Measurements from ENCODE around the gene HBG2. TPM values are rescaled to one million over a fixed set of nuclear protein-coding genes. Genes with fewer than 3 reads are reported as not detected.

The HBG2 gene
- total and polyA plus RNA-seq, 4 donors, result 2,225 to 14,331 (median 7,413) TPM

DNA sequence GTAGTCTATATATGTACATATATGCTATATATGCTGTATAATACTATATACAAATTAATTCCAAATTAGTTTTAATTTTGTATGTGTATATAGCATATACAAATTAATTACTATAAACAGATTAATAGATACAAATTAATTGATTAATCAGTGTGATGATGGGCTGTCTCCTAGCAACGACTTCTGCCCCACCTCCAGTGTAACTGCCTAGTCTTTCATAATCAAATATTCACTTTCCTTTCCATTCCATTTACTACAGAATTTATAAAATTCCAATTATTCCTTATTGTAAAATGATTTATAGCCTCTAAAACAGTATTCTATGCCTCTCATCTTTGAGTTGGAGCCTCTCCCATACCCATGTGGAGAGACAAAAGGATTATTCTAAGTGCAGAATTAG is 21.3 kb downstream of the HBG2 start:
- Histone ChIP-seq H3K27ac (ENCODE audit: low read depth, low read length) (no peak overlapping the region), H3K4me1 (ENCODE audit: control insufficient read depth, insufficient read depth, low read length) (no peaks in the 10 kb centered on the region), H3K27me3 (ENCODE audit: control insufficient read depth, insufficient read depth, low read length) (no peaks in the 10 kb centered on the region), H3K4me3 (ENCODE audit: low read depth, low read length) (no peak overlapping the region), H3K9me3 (ENCODE audit: control insufficient read depth, insufficient read depth, low read length) (no peaks in the 10 kb centered on the region), H3K36me3 (ENCODE audit: control insufficient read depth, insufficient read depth, low read length) (no peaks in the 10 kb centered on the region)
- WGBS (ENCODE audit: insufficient coverage), result no CpG with 5 or more reads among the region's 1 CpG
- no peak for DNase-seq (ENCODE audit: low read depth in 4 of 6, low spot score in 6 of 6)

DNA sequence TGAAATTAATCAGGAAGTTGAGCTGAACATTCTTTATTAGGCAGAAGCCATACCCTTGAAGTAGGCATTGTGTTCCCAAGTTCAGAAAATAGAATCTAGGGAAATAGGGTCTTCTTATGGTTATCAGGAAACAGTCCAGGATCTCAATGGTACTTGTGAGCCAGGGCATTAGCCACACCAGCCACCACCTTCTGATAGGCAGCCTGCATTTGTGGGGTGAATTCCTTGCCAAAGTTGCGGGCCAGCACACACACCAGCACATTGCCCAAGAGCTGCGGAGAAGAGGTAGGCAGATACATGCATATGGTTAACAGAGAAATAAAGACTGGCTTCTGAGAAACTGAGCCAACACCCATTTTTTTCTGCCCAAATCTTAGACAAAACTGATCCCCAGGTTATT is 21.8 kb downstream of the HBG2 start:
- no peak overlapping the region for H3K27ac ChIP-seq (ENCODE audit: low read depth, low read length)
- H3K27me3 ChIP-seq (ENCODE audit: control insufficient read depth, insufficient read depth, low read length), result no peaks in the 10 kb centered on the region
- no peaks in the 10 kb centered on the region for H3K36me3 ChIP-seq (ENCODE audit: control insufficient read depth, insufficient read depth, low read length)
- no peak for DNase-seq (ENCODE audit: low read depth in 4 of 6, low spot score in 6 of 6)
- H3K9me3 ChIP-seq (ENCODE audit: control insufficient read depth, insufficient read depth, low read length), result no peaks in the 10 kb centered on the region
- H3K4me3 ChIP-seq (ENCODE audit: low read depth, low read length), result no peak overlapping the region
- no CpG with 5 or more reads among the region's 2 CpGs for WGBS (ENCODE audit: insufficient coverage)
- H3K4me1 ChIP-seq (ENCODE audit: control insufficient read depth, insufficient read depth, low read length), result no peaks in the 10 kb centered on the region

DNA sequence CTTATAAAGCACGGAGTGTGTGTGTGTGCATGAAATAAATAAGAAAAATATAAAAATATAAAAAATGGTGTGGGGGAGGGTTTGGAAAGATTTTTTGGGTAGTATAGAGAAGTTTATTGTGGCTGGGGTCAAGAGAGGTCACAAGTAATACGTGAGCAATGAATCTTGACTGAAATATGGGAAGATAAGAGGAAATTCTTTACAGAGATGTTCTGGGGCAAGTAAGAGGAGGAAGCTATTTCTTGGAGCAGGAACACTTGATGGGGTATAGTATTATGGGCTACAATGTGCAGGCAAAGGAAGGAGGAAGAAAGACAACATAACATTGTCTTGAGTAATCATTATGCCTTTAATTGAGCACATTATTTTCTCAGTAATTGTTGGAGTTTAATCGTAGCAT is 22.4 kb downstream of the HBG2 start:
- DNase-seq (ENCODE audit: low read depth in 4 of 6, low spot score in 6 of 6), result no peak
- H3K9me3 ChIP-seq (ENCODE audit: control insufficient read depth, insufficient read depth, low read length), result no peaks in the 10 kb centered on the region
- H3K36me3 ChIP-seq (ENCODE audit: control insufficient read depth, insufficient read depth, low read length), result no peaks in the 10 kb centered on the region
- no peaks in the 10 kb centered on the region for H3K27me3 ChIP-seq (ENCODE audit: control insufficient read depth, insufficient read depth, low read length)
- no peaks in the 10 kb centered on the region for H3K4me1 ChIP-seq (ENCODE audit: control insufficient read depth, insufficient read depth, low read length)
- 92% methylated on average over 2 of the region's 3 CpGs for WGBS (ENCODE audit: insufficient coverage)
- no peak overlapping the region for H3K27ac ChIP-seq (ENCODE audit: low read depth, low read length)
- no peak overlapping the region for H3K4me3 ChIP-seq (ENCODE audit: low read depth, low read length)

DNA sequence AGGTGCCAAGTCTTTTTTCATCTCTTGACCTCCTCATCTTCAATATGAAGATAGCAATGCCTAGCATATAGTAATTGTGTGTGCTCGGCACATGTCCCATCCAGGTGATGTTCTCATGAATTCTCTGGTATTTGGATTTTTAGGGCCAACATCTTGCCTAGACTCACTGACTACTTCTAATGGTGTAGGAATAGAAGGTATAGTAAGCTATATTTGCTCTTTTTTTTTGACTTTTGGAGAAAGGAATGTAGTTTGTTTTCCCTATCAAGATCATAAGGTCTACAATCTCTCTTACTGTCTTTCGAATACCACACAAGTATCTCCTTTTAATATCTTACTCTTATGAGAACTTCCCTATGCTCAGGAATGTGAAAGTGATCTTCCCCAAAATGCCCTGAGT is 23.5 kb downstream of the HBG2 start:
- no peaks in the 10 kb centered on the region for H3K9me3 ChIP-seq (ENCODE audit: control insufficient read depth, insufficient read depth, low read length)
- no peaks in the 10 kb centered on the region for H3K4me1 ChIP-seq (ENCODE audit: control insufficient read depth, insufficient read depth, low read length)
- no peak for DNase-seq (ENCODE audit: low read depth in 4 of 6, low spot score in 6 of 6)
- no peak overlapping the region for H3K4me3 ChIP-seq (ENCODE audit: low read depth, low read length)
- no CpG with 5 or more reads among the region's 2 CpGs for WGBS (ENCODE audit: insufficient coverage)
- H3K27ac ChIP-seq (ENCODE audit: low read depth, low read length), result no peak overlapping the region
- no peaks in the 10 kb centered on the region for H3K27me3 ChIP-seq (ENCODE audit: control insufficient read depth, insufficient read depth, low read length)
- H3K36me3 ChIP-seq (ENCODE audit: control insufficient read depth, insufficient read depth, low read length), result no peaks in the 10 kb centered on the region

DNA sequence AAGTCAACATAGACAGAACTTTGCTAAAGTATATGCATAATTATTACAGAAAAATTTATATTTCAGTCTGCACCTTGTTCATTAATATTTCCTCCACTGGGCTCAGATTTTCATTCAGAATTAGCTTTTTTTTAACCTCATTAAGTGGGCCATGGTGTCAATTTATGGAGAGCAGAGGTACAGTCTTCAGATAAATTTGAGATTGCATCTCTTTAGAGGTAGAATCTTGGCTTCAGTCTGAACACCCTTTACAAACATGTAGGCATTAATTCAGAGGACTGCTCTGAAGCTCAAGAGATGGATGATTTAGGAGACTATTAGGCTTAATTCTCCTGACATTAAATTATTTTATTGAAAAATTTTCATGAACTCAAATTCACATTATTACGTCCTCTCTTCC is 24.3 kb downstream of the HBG2 start:
- Histone ChIP-seq H3K27me3 (ENCODE audit: control insufficient read depth, insufficient read depth, low read length) (no peaks in the 10 kb centered on the region), H3K9me3 (ENCODE audit: control insufficient read depth, insufficient read depth, low read length) (no peaks in the 10 kb centered on the region)
- WGBS (ENCODE audit: insufficient coverage), result no CpG with 5 or more reads among the region's 1 CpG

DNA sequence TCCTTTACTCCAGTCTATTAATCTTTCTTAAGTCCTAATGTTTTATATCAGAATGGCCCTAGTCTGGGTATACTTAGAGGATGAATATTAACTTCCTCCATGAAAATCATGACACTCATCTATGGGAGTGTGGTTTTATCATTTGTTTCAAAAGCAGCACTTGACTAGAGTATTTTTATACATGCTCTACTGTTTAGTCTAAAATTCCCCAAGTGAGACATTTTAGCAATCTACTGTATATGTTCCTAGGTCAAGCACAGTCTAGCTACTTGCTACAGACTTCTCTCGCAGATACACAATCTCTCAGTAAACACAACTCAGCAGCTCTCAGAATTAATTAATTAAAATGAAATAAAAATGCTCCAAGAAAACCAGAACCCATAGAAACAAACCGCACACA is 24.8 kb downstream of the HBG2 start:
- Histone ChIP-seq H3K4me1 (ENCODE audit: control insufficient read depth, insufficient read depth, low read length) (no peaks in the 10 kb centered on the region), H3K9me3 (ENCODE audit: control insufficient read depth, insufficient read depth, low read length) (no peaks in the 10 kb centered on the region), H3K27ac (ENCODE audit: low read depth, low read length) (no peak overlapping the region), H3K36me3 (ENCODE audit: control insufficient read depth, insufficient read depth, low read length) (no peaks in the 10 kb centered on the region), H3K27me3 (ENCODE audit: control insufficient read depth, insufficient read depth, low read length) (no peaks in the 10 kb centered on the region), H3K4me3 (ENCODE audit: low read depth, low read length) (no peak overlapping the region)
- DNase-seq (ENCODE audit: low read depth in 4 of 6, low spot score in 6 of 6), result no peak
- WGBS (ENCODE audit: insufficient coverage), result no CpG with 5 or more reads among the region's 2 CpGs

More for the DNA sequence above, 24.3 kb downstream of the HBG2 start:
- no peaks in the 10 kb centered on the region for H3K36me3 ChIP-seq (ENCODE audit: control insufficient read depth, insufficient read depth, low read length)
- no peaks in the 10 kb centered on the region for H3K4me1 ChIP-seq (ENCODE audit: control insufficient read depth, insufficient read depth, low read length)
- DNase-seq (ENCODE audit: low read depth in 4 of 6, low spot score in 6 of 6), result no peak
- H3K27ac ChIP-seq (ENCODE audit: low read depth, low read length), result no peak overlapping the region
- H3K4me3 ChIP-seq (ENCODE audit: low read depth, low read length), result no peak overlapping the region

DNA sequence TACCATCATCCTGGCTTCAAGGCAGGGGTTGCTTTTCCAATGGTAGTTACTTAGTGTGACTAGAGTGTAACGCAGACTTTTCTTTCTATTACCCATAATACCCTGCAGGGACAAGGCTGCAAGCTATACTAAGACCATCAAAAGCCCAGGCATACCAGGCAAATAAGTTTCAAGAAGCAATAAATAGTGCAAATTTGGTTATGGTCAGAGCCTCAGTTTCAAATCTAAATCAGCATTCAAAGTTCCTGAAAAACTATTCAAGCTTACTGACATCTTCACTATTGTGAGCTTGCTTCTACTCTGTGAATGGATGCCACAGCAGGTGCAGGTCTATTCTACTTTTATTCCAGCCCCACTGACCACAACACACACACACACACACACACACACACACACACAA is 25.2 kb downstream of the HBG2 start:
- DNase-seq (ENCODE audit: low read depth in 4 of 6, low spot score in 6 of 6), result no peak
- no peak overlapping the region for H3K27ac ChIP-seq (ENCODE audit: low read depth, low read length)
- no peak overlapping the region for H3K4me3 ChIP-seq (ENCODE audit: low read depth, low read length)
- no peaks in the 10 kb centered on the region for H3K27me3 ChIP-seq (ENCODE audit: control insufficient read depth, insufficient read depth, low read length)
- H3K36me3 ChIP-seq (ENCODE audit: control insufficient read depth, insufficient read depth, low read length), result no peaks in the 10 kb centered on the region
- no peaks in the 10 kb centered on the region for H3K4me1 ChIP-seq (ENCODE audit: control insufficient read depth, insufficient read depth, low read length)
- no CpG with 5 or more reads among the region's 1 CpG for WGBS (ENCODE audit: insufficient coverage)
- H3K9me3 ChIP-seq (ENCODE audit: control insufficient read depth, insufficient read depth, low read length), result no peaks in the 10 kb centered on the region

DNA sequence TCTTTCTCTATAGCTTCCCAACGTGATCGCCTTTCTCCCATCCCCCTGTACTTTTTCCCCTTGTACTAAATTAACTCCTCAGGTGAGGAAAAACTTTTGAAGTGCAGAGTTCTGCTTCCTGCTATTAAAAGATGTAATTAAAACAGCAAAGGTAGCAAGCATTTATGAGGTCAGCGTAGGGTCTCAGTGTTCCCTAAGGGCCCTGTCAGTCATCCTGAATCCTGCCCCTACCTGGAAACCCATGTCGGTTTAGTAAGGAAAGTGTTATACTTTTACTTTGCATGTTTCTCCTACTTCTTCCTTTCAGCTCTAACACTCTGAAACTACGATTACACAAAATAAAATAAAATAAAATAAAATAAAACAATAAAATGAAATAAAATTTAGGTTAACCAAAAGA is 26.5 kb downstream of the HBG2 start:
- no peaks in the 10 kb centered on the region for H3K4me1 ChIP-seq (ENCODE audit: control insufficient read depth, insufficient read depth, low read length)
- no peaks in the 10 kb centered on the region for H3K27me3 ChIP-seq (ENCODE audit: control insufficient read depth, insufficient read depth, low read length)
- no peaks in the 10 kb centered on the region for H3K36me3 ChIP-seq (ENCODE audit: control insufficient read depth, insufficient read depth, low read length)
- no peaks in the 10 kb centered on the region for H3K9me3 ChIP-seq (ENCODE audit: control insufficient read depth, insufficient read depth, low read length)
- no peak overlapping the region for H3K27ac ChIP-seq (ENCODE audit: low read depth, low read length)
- no CpG with 5 or more reads among the region's 5 CpGs for WGBS (ENCODE audit: insufficient coverage)
- H3K4me3 ChIP-seq (ENCODE audit: low read depth, low read length), result no peak overlapping the region
- no peak for DNase-seq (ENCODE audit: low read depth in 4 of 6, low spot score in 6 of 6)

DNA sequence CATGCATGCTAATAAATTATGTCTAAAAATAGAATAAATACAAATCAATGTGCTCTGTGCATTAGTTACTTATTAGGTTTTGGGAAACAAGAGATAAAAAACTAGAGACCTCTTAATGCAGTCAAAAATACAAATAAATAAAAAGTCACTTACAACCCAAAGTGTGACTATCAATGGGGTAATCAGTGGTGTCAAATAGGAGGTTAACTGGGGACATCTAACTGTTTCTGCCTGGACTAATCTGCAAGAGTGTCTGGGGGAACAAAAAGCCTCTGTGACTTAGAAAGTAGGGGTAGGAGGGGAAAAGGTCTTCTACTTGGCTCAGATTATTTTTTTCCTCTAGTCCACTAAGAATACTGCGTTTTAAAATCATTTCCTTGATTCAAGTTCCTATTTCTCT is 26.9 kb downstream of the HBG2 start:
- Histone ChIP-seq H3K4me1 (ENCODE audit: control insufficient read depth, insufficient read depth, low read length) (no peaks in the 10 kb centered on the region), H3K27me3 (ENCODE audit: control insufficient read depth, insufficient read depth, low read length) (no peaks in the 10 kb centered on the region), H3K9me3 (ENCODE audit: control insufficient read depth, insufficient read depth, low read length) (no peaks in the 10 kb centered on the region), H3K4me3 (ENCODE audit: low read depth, low read length) (no peak overlapping the region), H3K36me3 (ENCODE audit: control insufficient read depth, insufficient read depth, low read length) (no peaks in the 10 kb centered on the region), H3K27ac (ENCODE audit: low read depth, low read length) (no peak overlapping the region)
- no peak for DNase-seq (ENCODE audit: low read depth in 4 of 6, low spot score in 6 of 6)
- no CpG with 5 or more reads among the region's 1 CpG for WGBS (ENCODE audit: insufficient coverage)

DNA sequence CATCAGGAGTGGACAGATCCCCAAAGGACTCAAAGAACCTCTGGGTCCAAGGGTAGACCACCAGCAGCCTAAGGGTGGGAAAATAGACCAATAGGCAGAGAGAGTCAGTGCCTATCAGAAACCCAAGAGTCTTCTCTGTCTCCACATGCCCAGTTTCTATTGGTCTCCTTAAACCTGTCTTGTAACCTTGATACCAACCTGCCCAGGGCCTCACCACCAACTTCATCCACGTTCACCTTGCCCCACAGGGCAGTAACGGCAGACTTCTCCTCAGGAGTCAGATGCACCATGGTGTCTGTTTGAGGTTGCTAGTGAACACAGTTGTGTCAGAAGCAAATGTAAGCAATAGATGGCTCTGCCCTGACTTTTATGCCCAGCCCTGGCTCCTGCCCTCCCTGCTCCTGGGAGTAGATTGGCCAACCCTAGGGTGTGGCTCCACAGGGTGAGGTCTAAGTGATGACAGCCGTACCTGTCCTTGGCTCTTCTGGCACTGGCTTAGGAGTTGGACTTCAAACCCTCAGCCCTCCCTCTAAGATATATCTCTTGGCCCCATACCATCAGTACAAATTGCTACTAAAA is 27.8 kb downstream of the HBG2 start, which contains the start of gene HBB:
HBB (minus strand) TSS at position 340 of the 579 bp plus-strand sequence; CDS start at position 290, 50 bp downstream.
- no peak for DNase-seq (ENCODE audit: low read depth in 4 of 6, low spot score in 6 of 6)
- Histone ChIP-seq H3K4me1 (ENCODE audit: control insufficient read depth, insufficient read depth, low read length) (no peaks in the 10 kb centered on the region), H3K4me3 (ENCODE audit: low read depth, low read length) (no peak within 1 kb of the TSS), H3K27ac (ENCODE audit: low read depth, low read length) (no peak within 1 kb of the TSS), H3K36me3 (ENCODE audit: control insufficient read depth, insufficient read depth, low read length) (no peaks in the 10 kb centered on the region), H3K9me3 (ENCODE audit: control insufficient read depth, insufficient read depth, low read length) (no peaks in the 10 kb centered on the region), H3K27me3 (ENCODE audit: control insufficient read depth, insufficient read depth, low read length) (no peaks in the 10 kb centered on the region)
- 90% methylated on average over 2 of the region's 3 CpGs for WGBS (ENCODE audit: insufficient coverage)
